GM23248 (cell line): ENCODE data around the gene GSE1.

Experiments
- EZH2 ChIP-seq: fragments of 200-600 bp; sonication (generic); IDR thresholded peaks from 2 replicates; pipeline ENCODE4 v1.6.1; 2018; ENCODE audit warnings: antibody characterized with exemption, mild to moderate bottlenecking; ENCODE audit not compliant: insufficient read depth, poor library complexity, severe bottlenecking
- EZH2phosphoT487 ChIP-seq: fragments of 200-600 bp; sonication (generic); IDR thresholded peaks from 2 replicates; pipeline ENCODE4 v1.6.1; 2018; ENCODE audit warnings: antibody characterized with exemption, moderate library complexity, mild to moderate bottlenecking, low read depth; ENCODE audit not compliant: insufficient read depth

DNA sequence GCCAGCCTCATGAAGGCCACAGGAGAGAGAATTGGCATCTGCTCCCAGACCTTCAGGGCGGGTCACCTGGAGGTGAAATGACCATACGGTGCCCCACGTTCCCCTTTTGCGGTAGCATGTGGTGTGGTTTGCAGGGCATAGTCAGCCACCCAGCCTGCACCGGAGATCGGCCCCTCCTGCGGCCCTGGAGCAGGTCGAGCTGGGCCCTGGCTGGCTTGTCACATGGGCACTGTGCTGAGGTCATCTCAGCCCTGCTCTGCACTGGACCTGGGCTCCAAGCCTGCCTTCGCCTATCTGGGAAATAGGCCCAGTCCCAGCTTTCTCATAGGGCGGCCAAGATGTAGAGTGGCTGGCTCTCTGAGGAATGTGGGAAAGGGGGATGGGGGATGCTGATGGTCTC lies 16.2 kb downstream of the GSE1 start:
- TF ChIP-seq EZH2 (no peak), EZH2phosphoT487 (no peak)
